Urothelium cell line (cell line): ENCODE data around the gene CCDC40.

ENCODE experiments used
- DNase-seq: peaks from one replicate; pipeline ENCODE4 v3.0.0; 2011; ENCODE audit warnings: low spot score, mixed read lengths
- FAIRE-seq: peaks from 2 replicates; lab custom pipeline; 2011; peaks lifted over from hg19 to GRCh38; lab: Jason Lieb, UNC

CCDC40 gene

DNA sequence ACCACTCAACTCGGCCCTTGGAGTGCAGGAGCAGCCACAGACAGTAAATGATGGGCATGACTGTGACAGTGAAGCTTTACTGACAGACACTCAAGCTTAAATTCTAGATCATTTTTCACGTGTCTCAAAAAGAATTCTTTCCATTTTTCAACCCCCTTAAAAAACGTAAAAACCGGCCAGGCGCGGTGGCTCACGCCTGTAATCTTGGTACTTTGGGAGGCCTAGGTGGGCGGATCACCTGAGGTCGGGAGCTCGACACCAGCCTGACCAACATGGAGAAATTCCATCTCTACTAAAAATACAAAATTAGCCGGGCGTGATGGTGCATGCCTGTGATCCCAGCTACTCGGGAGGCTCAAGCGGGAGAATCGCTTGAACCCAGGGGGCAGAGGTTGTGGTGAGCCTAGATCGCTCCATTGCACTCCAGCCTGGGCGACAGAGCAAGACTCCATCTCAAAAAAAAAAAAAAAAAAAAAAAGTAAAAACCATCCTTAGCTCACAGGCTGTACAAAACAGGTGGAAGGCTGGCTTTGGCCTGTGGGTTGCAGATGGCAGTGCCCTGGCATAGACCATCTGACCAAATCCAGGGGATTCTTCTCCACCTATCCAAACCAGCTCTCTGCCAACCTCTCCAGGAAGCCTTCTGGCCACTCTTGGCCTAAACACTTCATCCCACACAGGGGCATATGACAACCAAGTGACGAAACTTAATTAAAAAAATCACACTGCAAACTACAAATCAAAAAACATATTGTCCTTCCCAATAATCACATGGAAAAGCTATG is 19.0 kb upstream of the CCDC40 start:
- FAIRE-seq (no peak), DNase-seq (no peak)

DNA sequence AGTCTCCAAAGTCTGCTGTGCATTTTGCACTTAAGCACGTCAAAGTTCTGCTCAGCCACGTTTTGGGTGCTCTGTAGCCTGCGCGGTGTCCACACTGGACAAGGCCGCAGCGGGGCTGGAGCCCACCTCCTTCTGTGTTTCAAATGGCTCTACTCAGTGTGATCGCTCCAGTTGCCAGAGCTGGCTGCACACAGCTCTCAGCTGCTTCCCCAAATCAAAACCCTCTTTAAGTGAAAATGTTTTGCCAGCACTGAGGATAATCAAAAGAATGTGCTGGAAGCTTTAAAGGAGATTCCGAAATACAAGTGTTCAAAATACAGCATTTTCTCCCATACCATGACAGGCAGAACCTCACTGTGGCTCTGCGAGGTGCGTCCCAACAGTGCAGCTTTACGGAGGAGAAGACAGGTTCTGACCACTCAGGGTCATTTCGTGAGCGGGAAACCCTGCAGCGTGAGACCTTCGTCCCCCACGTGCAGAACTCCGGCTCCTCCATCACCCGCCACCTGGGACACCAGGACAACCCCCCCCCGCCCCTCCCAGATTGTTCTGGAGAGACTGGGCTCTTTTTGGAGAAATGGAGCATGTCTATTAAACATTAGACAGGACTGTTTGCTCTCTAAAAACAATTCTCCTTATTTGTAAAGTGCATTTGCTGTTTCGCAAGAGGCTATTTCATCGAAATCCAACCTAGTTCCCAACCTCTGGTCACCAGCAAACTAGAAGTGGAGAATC is 17.4 kb upstream of the CCDC40 start:
- no peak for DNase-seq
- no peak for FAIRE-seq

- peak; percentile 99 for FAIRE-seq
- no peak for DNase-seq
Observed at GRCh38 chr17:80021600-80021999, 14.8 kb upstream of the CCDC40 start.

GRCh38 chr17:80023481-80024205 is 12.8 kb upstream of the CCDC40 start:
- DNase-seq = no peak
- FAIRE-seq = no peak

DNA sequence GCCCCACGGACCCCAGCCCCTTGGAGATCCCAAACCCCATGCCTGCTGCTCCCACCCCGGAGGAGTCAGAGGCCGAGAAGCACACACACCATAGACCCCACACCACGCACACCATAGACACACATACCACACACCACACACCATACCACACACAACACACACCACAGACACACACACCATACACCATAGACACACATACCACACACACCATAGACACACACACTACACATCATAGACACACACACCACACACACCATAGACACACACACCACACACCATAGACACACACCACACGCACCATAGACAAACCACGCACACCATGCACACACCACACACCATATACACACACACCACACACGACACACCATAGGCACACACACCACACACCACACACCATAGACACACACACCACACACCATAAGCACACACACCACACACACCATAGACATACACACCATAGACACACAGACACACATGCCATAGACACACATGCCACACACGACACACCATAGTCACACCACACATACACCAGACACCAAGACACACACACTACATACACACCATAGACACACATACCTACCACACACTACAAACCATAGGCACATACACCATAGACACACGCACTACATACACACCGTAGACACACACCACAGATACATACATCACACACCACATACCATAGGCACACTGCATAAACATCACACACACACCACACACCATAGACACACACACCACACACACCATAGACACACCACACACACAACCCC is 12.1 kb upstream of the CCDC40 start:
- DNase-seq (no peak), FAIRE-seq (peak; percentile 100)

DNA sequence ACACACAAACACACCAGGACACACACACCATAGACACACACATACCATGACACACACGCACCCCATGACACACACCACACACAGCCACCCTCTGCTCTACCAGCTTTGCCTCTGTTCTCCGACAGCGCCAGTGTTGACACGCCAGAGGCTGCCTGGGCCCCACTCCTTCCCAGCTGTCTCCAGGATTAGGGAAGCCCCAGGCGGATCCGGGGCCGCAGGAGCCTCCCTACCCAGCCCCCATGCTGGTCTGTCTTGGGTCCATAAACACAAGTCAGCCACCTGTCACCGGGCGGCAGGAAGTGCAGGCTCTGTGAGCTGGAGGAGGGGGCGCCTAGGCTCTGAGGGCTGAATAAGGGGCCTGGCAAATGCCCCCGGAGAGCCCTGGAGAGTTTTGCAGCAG is 11.3 kb upstream of the CCDC40 start:
- DNase-seq (no peak), FAIRE-seq (no peak)

DNA sequence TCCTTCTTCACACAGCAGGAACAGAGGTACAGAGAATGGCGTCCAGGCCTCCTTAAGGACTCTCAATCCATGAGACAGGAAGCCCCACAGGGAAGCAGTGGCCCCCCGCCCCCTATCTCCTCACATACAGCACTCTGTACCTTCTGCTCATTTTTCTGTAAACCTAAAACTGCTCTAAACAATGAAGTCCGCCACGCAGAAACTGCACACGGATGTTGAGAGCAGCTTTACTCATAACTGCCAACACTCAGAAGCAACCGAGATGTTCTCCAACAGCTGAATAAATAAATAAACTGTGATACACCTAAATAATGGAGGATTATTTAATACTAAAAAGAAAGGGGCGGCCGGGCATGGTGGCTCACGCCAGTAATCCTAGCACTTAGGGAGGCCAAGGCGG is 10.6 kb upstream of the CCDC40 start:
- FAIRE-seq (no peak), DNase-seq (no peak)

DNA sequence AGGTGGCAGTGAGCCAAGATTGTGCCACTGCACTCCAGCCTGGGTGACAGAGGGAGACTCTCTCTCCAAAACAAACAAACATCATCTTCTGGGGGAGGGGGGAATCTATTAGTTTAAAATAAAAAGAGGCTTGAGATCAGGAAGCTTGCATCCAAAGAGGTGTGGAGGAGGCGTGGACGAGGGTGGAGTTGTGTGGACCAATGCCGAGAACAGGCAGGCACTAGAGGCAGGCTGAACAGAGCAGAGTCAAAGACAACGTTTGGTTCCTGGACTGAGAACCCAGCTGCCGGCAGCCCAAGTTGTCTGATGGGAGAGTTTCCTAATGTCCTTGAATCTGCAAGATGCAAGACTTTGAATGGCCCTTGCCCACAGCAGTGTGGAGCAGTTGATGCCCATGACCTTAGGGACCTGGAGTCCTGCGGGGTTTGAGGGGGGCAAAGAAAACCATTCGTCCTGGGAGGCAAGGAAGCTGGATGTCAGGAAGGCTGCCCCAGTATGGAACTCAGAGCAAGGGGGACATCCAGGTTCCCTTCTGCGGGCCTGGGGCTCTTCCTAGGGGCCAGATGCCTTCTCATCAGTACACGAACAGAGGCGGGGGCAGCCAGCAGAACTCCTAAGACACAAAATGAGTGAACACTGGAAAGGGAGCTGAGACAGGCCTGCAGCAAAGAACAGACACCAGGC is 9.9 kb upstream of the CCDC40 start:
- DNase-seq = no peak

GRCh38 chr17:80027043-80027435 is 9.4 kb upstream of the CCDC40 start:
- DNase-seq (no peak), FAIRE-seq (no peak)

More for the DNA sequence above, 9.9 kb upstream of the CCDC40 start:
- FAIRE-seq = no peak

- no peak for DNase-seq
- no peak for FAIRE-seq
Observed at GRCh38 chr17:80028030-80028429, 8.4 kb upstream of the CCDC40 start.

GRCh38 chr17:80029258-80029974 is 7.0 kb upstream of the CCDC40 start:
- peak; percentile 87 for FAIRE-seq
- peak; percentile 68 for DNase-seq

- FAIRE-seq (no peak), DNase-seq (no peak)
Observed at GRCh38 chr17:80030730-80031410, 5.6 kb upstream of the CCDC40 start.

DNA sequence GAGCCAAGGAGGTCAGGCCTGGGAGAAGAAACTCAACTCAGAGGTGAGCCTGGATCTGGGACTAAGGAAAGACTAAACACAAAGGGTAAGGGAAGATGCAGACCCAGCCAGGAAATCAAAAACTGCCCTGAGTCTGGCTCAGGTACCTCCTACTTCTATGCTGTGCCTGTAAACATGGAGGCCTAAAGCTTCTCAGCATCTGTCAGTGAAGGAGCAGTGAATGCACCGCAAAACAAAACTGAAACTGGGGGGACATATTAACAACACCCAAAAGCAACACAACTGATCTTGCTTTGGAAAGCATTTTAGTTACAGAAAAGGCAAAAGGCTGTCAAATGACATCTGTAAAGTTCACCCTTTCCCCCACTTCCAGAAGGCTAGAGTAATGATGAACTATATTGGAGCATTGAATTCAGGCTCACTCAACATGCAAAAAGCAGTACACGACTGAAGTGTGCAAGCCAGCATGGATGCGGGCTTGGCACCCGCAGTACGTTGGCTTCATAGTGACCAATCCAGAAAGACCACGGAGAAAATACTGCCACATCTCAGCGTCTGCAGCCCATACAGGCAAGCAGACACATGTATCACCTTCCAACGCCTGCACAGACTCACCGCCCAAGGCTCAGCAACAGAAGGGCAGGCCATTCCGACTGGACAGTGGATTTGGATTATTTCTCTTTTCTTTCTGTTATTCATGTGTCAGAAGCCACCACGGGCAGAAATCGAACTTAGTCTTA is 4.6 kb upstream of the CCDC40 start:
- DNase-seq = no peak
- no peak for FAIRE-seq

DNA sequence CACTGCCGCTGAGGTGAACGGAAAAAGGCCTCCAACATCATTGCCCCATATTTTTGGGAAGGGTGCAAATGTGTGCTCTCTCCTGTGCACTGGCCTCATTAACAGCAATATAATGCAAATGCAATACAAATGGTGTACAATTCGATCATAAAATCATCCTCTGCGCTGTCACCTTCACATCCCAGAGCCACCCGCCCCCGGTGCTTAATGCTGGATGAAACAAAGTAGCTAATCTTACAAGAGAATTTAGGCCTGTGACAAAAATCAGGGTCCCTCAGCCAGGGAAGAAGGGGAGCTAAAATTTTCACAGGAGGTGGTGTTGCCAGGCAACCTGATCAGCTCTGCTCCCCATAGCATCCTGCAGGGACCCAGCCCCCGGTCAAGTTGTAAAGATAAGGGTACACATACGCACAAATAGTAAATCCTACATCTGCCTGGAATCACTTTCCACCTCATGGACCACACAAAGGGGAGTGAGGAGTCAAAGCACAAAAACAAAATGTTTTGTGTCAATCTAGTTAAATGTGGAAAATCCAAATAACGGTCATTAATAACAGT is 3.7 kb upstream of the CCDC40 start:
- FAIRE-seq = no peak
- no peak for DNase-seq

GRCh38 chr17:80033840-80034239 is 2.6 kb upstream of the CCDC40 start:
- no peak for FAIRE-seq
- no peak for DNase-seq

- no peak for FAIRE-seq
- DNase-seq = peak; percentile 49
Observed at GRCh38 chr17:80034791-80035686, 1.4 kb upstream of the CCDC40 start.

- DNase-seq = no peak
- no peak for FAIRE-seq
Observed at GRCh38 chr17:80035687-80035936, 830 bp upstream of the CCDC40 start, which contains the start of gene TBC1D16. Gene TBC1D16 (minus strand): TSS chr17:80035872. CDS start chr17:80013547, 22,325 bp downstream.
